Activated T-cell treated with anti-CD3 and anti-CD28 coated beads for 48 hours (primary cell): ENCODE data around the gene LUZP2.

ENCODE experiments used
- DNase-seq: peaks from one replicate; pipeline ENCODE4 v3.0.0-alpha.2; 2020; ENCODE audit warnings: low read depth

LUZP2 gene

DNA sequence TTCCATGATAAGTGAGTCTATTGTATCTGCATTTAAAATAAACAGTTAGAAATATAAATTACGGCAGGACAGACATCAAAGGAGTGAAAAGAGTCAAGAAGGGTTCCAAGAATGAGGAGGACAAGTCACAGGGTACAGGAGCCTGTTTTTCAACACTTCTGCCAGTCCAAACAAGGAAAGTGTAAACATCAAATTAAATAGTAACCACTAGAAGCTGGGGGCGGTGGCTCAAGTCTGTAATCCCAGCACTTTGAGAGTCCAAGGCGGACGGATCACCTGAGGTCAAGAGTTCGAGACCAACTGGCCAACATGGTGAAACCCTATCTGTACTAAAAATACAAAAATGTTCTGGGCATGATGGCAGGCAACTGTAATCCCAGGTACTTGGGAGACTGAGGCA is 219.6 kb downstream of the LUZP2 start:
- DNase-seq, result no peak

DNA sequence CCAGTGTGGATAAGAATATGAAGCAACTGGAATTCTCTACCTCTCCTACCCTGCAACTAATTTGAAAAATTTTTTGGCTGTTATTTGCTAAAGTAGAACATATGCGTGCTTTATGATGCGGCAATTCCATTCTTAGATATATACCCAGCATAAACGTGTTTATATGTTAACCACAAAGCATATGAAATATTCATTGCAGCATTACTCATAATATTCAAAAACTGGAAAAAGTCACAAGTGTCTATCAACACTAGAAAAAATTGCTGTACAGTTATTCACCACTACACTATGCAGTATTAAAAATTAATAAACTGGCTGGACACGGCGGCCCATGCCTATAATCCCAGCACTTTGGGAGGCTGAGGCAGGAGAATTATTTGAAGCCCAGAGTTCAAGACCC is 226.4 kb downstream of the LUZP2 start:
- no peak for DNase-seq

- DNase-seq, result no peak
Observed at GRCh38 chr11:24731554-24731953, 234.7 kb downstream of the LUZP2 start.

DNA sequence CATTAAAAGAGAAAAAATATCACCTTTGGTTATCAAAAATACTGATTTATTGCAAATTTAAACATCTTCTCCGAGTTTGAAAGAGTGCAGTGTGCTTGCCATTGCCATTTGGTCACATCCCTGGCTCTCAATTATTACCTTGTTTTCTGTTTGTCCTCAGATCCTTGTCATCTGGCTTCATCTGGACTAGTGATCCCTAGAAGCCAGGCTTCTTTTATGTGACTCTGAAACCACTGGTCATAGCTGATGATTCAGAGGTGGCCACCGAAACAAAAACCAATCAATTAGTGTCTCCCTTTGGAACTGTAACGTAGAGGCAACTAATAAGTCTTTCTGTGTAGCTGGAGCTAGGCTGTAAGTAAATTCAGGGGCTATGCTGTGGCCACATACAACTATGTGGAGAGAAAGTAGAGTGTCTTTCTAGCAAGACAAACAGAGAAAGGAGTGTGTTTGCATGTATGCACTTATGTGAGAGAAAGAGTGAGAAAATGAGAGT is 237.9 kb downstream of the LUZP2 start:
- no peak for DNase-seq

DNA sequence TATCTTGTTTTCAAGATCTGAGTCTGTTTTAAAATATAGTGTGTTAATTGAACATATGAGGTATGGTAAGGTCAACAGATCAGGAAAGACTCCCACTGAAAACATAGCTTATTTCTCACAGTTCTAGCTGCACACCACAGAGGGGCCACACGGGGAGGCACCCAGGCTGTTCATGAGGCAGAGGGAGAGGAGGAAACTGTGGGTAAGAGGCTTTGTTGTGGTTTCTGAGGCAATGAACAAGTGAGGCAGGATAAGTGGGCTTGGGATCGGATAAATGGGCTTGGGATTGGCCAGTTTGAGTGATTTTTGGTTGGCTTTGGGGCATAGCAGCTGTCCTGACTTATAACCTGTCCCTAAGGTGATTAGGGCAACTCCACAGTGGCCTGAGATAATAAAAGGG is 242.1 kb downstream of the LUZP2 start:
- no peak for DNase-seq

GRCh38 chr11:24739637-24740036 is 242.8 kb downstream of the LUZP2 start:
- no peak for DNase-seq

DNA sequence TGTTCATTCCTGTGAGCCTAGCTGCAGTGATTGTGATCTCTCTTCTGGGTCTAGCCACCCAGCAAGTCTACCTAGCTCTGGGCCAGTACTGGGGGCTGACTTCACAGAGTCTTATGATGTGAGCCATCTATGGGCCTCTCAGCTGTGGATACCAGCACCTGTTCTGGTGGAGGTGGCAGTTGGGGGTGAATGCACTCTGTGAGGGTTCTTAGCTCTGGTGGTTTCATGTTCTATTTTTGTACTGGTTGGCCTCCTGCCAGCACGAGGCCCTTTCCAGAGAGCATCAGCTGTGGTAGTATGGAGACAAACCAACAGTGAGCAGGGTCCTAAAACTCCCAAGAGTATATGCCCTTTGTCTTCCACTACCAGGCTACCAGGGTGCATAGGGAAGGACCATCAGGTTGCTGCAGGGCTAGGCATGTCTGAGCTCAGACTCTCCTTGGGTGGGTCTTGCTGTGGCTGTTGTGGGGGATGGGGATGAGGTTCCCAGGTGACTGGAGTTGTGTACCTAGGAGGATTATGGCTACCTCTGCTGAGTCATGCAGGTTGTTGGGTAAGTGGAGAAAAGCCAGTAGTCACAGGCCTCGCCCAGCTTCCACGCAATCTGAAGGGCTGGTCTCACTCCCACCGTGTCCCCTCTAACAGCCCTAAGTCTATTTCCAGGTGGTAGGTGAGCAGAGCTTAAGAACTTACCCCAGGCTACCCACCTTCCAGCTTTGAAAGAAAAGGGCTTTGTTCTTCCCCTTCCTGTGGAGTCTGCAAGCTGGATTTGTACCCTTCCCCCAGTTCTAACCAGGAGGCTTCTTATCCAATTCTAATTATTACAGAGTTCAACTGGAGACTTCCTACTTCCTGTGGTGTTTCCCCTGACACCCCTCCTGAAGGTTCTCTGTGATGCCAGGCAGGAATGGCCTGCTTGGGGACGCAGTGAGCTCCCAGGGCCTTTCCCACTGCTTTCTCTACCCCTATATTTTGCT is 250.7 kb downstream of the LUZP2 start:
- DNase-seq, result no peak

- no peak for DNase-seq
Observed at GRCh38 chr11:24748261-24748660, 251.4 kb downstream of the LUZP2 start.

DNA sequence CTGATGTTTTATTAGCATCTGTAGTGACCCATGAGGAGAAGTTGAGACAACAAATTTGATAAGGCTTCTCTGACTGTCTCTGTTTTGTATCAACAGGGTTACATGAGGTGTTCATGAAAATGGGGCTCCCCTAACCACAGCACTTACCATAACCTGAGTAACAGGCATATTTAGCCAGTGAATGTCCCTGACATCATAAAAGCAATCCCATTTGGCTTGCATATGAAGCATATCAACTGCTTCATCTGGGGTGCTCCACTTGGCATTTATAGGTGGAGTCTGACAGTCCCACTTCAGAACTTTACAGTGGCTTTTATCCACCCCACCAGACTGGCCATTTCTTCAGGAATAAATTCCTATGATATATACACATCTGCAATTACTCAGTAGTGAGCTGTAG is 257.6 kb downstream of the LUZP2 start:
- no peak for DNase-seq

GRCh38 chr11:24755260-24755839 is 258.5 kb downstream of the LUZP2 start:
- no peak for DNase-seq

- DNase-seq, result no peak
Observed at GRCh38 chr11:24759742-24760141, 262.9 kb downstream of the LUZP2 start.

DNA sequence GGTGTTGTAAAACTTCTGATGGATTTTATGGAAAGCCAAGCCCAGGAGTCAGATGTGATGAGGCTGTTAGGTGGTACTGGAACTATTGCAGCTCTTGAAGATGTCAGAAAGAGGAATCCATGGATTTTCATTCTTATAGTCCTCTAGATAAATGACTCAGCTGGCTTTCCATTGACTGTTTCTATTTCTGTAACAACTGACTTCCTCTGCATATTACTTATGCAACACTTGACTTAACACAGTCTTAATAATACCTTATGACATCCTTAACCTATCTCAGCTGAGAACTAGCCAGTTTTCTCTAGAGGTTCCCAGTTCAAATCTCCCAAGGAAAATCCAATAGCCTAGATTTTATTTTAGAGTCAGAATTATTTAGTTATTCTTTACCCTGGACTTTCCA is 263.8 kb downstream of the LUZP2 start:
- DNase-seq, result no peak

DNA sequence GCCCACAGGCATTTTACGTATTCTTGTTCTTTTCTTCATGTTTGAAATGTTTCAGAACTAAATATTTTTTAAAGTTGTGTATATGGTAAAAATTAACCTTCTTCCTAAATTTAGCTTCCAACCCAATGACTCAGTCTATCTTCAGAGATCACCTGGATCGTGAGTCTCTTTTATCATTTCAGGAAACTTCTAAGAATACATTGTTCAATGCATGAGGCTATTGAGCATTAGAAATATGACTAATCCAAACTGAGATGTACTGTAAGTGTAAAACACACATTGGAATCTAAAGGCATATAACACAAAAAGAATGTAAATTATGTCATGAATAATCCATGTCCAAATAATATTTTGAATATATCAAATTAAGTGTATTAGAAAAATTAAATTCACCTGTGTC is 265.2 kb downstream of the LUZP2 start:
- DNase-seq, result no peak

DNA sequence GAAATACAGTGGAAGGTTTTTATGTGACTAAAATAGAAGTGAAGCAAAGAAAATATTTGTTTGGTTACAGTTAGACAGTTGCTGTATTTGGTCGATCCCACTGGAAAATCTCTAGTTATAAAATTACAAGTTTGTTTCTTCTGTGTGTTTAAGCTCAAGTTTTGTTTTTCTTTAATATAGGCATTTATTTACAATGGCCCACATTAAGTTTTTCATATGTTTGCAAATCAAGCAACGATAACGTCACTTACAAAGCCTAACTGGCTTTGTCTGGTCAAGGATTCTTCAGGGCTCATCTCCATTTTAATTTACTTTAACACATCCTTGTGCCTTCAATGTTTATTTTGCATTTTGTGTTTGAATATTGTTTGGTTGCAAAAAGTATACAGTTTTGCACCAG is 270.6 kb downstream of the LUZP2 start:
- no peak for DNase-seq

DNA sequence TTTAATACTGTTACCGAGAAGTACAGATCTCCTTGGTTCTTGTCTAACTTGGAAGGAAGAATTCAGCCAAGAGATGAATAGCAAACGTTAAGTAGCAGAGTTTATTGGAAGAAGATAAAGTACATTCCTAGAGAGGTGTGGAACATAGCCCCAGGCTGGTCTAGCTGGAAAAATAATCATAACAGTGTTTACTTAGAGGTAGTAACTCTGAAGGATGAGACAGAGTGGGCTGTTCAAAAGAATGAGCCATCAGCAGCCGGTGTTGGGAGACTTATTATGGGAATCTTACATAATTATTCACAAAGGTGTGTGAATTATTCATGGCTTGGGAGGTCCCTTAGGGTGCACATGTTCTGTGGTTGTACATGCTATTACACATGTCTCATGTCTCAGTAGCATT is 276.5 kb downstream of the LUZP2 start:
- DNase-seq, result no peak

DNA sequence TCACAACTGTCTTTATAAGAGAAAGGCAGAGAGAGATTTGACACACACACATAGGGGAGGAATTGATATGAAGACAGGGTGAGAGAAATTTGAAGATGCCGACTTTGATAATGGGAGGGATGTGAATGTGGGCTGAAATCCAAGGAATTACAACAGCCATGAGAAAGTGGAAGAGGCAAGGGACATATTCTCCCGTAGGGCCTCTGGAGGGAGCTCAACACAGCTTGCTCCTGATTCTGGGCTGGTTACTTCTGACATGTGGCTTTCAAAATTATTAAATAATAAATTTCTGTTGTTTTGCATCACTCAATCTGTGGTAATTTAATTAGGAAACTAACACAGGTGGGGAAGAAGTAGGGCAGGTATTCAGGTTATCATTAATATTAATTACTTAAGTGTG is 282.9 kb downstream of the LUZP2 start:
- no peak for DNase-seq

GRCh38 chr11:24781288-24781687 is 284.4 kb downstream of the LUZP2 start:
- no peak for DNase-seq

GRCh38 chr11:24793479-24793878 is 296.6 kb downstream of the LUZP2 start:
- DNase-seq, result no peak

DNA sequence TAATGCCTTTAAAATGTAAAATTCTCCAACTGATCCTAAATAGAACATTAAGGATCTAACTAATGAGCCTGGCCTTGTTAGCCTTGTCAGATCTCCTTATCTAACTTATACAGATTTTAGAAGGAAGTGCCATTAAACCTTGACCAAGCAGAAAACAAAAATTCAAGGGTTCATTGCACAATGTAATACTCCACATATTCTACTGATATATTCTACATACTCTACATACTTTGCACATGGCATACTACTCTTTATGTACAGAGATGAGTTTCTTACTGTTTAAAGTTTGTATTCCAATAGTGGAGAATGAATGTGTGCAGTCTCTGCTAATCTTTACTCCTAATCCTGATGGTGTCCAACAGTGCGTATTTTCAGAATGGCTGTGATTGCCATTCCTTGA is 297.2 kb downstream of the LUZP2 start:
- no peak for DNase-seq

DNA sequence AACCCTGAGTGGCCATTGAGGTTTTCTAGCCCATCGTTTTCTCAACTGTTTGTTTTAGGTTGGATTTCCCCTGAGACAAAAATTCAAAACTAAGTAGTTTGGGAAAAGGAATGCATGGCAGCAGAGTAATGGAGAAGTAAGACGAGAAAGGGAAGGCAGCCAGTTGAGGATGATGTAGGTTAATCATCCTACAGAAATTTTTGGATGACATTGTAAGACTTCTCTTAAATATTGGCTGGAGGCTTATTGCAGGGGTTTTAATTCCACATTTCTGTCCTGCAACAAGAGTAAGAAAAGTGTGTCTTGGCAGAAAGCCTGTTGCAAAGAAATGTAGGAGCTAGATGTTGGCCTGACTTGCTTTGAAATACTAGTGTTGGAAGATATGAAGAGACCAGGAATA is 308.8 kb downstream of the LUZP2 start:
- DNase-seq, result no peak

- no peak for DNase-seq
Observed at GRCh38 chr11:24808173-24808572, 311.3 kb downstream of the LUZP2 start.

DNA sequence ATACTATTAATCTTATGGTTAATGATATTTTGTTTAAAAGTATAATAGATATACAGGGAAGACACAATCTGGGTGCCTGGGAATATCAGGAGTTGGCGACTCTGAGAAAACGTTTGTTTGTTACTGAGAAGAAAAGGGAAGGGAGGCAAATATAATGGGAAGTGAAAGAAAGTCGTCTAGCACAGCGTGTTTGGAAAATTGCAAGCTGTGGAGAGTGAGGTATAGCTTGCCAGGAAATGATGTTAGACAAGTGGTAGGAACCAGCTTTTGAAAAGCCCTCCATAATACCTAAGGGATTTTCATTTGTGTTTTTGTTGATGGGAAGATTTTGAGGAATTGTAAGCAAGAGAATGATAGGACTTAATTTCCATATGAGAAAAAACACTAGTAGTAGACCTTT is 322.2 kb downstream of the LUZP2 start:
- no peak for DNase-seq

- DNase-seq, result no peak
Observed at GRCh38 chr11:24819863-24820434, 323.1 kb downstream of the LUZP2 start.
